IPS-11a (cell line): Measurements from ENCODE around the gene HDAC2.
A peak's percentile ranks its signal among the peaks of the same experiment; 100 is the strongest.
"Not testable (repeated sequence)": the region's sequence is repeated elsewhere in the genome, so short reads cannot be mapped to it uniquely, and the experiment has no call there.

Source experiments
- H3K4me3 ChIP-seq: one replicate; pipeline ENCODE4 v1.5.1; 2013; ENCODE audit warnings: low read depth, low read length, control low read depth

HDAC2 gene

DNA sequence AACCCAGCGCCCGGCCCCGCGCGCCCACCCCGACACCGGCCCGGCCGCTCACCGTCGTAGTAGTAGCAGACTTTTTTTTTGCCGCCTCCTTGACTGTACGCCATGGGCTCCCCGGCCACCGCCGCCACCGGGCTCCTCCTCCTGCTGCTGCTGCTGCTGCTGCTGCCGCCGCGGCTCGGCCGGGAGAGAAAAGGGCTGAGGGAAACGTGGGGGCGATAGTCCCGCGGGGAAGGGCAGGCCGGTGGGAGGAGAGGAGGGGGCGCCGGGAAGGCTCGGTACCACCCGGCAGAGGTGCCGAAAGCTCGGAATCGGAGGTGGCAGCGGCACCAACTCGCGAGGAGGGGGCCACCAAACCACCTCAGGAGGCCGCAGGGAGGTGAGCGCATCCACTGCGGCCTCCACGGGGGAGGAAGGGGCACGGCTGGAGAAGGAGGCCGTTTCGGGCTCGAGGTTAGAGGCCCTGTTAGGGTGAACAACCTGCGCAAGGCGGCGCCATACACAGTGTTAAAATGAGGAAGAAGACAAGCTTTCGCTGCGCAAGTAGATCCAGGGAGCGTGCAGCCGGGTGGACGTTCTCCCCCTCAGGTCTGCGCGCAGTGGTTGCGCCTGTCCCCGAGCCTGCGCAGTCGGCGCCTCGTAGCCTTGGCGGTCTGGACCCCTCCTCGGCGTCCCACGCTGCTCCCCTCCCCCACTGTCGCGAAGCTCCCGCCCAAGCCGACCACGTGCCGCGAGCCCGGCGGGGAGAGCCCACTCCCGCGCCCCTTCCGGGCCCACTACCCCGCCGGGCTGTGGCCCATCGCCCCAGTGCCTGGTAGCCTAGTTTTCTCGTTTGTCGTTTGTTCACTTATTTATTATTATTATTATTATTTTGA is at the start of gene HDAC2:
Gene HDAC2, minus strand, starts transcription at position 344 of the 872 bp plus-strand sequence. Its CDS starts 240 bp downstream, at position 104.
- peak within 1 kb of the TSS; percentile 73 for H3K4me3 ChIP-seq

DNA sequence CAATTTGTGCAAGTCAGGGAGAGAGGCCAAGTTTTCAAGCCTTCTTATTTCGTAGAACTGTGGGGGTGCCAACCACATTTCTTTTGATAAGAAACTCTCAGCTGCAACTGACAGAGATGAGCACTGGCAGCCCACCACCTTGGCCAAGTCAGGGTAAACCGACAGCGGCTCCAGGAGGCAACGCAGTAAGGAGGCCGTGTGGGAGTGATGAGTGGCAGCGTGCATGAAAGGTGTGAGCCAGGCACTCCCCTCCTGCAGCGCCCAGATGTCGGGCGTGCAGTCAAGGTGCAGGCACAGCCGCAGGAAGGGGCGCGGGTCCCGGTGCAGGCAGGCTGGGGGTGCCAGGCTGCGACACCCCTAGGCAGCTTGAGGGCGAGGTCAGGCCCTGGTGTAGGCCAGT is 49.2 kb upstream of the HDAC2 start:
- no peak overlapping the region for H3K4me3 ChIP-seq

DNA sequence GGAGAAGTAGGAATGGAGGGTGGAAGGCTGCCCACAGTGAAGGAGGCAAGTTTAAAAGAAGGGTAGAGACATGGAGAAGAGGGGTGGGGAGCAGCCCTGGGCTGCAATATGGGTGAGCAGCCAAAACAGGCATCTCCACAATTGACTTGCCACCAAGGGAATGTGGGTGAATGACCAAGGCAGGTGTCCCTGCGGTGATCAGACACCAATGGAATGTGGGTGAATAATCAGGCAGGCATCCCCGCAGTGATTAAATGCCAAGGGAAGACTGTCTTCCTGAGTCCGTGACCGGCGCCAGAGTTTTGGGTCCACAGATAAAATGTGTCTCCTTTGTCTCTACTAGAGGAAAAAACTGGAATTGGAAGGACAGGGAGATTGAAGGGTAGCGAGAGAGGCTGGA is 46.2 kb upstream of the HDAC2 start:
- H3K4me3 ChIP-seq, result not testable (repeated sequence)

DNA sequence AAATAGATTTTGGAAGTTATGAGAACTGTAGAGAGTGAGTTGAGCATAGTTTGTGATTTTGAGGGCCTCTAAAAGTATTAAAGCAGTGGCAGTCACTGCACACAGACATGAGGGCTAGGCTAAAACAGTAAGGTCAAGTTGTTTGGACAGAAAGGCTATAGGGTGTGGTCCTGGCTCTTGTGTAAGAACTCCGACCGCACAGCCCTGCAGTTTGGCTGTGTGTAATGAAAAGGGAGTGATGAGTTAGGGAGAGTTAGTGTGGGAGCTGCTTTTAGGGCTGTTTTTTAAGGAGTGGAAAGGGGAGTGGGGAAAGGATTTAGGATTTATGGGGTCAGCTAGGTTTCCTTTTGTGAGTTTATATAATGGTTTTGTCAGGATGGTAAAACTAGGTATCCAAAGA is 43.2 kb upstream of the HDAC2 start:
- not testable (repeated sequence) for H3K4me3 ChIP-seq

DNA sequence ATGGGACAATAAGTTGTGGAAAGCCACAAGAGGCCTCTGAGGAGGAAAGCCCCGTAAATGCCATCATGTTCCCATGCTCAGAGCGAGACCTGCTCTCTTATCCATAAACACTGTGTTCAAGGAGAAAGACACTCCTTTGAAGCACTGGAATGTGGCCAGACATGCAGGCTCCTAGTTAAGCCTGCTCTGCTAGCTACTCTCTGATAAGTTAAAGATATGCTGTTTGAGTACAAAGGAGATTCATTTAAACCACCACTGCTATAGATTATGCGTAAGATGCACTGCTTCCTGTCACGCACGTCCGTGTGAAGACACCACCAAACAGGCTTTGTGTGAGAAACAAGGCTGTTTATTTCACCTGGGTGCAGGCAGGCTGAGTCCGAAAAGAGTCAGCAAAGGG is 40.5 kb upstream of the HDAC2 start:
- not testable (repeated sequence) for H3K4me3 ChIP-seq

DNA sequence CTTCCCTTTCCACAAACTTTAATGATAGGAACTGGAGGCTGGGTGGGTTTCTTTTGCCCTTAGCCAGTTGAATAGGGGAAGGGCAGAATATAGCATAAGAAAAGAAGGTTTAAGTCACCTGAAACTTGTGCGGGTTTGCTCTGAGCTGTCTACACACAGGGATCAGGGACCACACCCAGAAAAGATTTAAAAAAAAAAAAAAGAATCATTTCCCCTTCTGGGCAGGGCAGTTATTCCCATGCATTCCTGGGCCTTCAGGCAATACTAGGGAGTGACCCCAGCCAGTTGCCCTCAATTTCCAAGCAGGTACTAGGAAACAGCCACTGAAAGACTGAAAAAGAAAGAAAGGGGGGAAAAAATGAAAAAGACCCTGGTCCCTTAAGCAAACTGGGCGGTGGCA is 39.6 kb upstream of the HDAC2 start:
- no peak overlapping the region for H3K4me3 ChIP-seq

DNA sequence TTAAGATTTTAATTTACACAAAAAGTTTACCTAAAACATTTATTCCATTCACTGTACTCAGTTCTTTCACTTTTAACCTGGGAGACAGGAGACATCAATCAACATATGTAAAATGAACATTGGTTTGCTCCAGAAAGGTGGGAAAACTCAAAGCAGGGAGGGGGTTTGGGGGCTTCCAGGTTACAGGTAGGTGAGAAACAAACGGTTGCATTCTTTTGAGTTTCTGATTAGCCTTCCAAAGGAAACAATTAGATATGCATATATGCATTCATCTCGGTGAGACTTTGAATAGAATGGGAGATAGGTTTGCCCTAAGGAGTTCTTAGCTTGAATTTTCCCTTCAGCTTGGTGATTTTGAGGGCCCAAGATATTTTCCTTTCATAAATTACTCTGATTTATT is 38.2 kb upstream of the HDAC2 start:
- H3K4me3 ChIP-seq, result no peak overlapping the region

DNA sequence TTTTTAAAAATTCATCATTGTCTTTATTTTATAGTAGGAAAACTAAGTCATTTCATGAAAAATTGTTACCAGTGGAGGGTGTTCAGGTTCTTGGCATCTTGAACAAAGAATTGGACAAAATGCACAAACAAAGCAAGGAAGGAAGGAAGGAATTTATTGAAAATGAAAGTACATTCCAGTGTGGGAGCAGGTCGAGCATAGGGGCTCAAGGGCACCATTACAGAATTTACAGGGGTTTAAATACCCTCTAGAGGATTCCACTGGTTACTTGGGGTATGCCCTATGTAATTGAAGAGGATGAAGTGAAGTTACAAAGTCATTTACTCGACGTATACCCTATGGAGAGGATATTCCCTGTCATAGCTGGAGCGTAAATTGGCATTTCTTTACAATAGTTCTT is 37.4 kb upstream of the HDAC2 start:
- no peak overlapping the region for H3K4me3 ChIP-seq

DNA sequence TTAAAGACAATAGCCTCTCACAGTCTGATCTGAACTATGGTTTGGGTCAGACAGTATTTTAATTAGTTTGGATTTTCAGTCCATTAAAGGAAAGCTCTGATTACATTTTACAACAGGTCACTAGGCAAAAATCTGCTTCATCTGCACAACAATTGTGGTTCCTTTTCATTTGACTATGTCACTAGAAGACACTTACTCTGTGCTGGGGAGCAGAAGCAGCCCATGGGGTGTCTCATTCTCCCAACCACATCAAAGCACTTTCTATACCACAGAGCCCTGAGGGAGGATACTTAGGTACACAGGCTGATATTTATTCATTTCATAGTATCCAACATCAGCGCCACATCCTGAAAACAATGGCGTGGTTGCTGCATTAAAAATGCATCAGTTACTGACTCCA is 36.6 kb upstream of the HDAC2 start:
- H3K4me3 ChIP-seq, result no peak overlapping the region

DNA sequence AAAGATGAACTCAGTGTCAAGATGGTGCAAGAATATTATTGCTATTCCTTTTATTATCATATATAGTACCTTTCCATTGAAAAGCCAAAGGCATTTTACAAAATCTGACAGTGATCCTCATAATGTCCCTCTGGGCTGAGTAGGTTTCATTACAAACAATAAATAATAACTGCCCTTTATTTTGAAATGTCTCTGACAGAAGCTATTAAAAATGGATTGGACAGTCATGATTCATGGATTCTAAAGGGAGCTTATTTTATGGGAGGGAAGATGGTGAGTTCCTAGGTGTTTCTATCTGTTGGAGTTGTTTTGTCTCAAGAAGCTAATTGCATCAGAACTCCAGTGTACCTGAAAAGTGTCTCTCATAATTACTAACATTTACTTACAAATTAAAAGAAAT is 30.4 kb upstream of the HDAC2 start:
- no peak overlapping the region for H3K4me3 ChIP-seq

DNA sequence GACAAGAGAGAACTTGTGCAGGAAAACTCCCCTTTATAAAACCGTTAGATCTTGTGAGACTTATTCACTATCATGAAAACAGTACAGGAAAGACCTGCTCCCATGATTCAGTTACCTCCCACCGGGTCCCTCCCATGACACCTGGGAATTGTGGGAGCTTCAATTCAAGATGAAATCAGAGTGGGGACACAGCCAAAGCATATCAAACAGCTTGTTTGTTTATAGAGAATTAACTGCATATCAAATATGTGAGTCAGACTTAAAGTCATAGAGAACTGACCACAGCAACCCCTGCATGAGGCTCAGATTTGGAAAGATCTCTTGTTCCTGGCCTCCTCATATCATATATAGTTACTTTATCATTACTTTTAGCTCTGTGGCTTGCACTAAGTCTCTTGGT is 29.1 kb upstream of the HDAC2 start:
- H3K4me3 ChIP-seq, result no peak overlapping the region

DNA sequence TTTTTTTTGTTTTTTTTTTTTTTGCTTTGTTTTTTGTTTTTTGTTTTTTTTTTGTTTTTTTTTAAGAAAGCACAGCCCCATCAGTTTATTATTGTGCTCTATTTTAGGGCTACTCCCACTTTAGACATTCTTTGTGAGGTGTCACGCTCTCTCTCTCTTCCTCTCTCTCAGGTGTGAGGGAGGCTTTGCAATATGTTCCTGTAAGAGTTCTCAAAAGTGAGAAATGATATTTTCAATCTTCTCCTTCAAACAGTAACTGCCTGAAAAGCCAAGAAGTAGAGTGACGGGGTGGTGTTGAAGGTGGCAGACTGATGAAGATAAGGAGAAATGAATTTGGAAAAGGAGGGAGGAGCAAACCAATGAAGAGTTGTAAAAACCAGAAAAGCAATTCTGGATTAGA is 28.3 kb upstream of the HDAC2 start:
- H3K4me3 ChIP-seq, result no peak overlapping the region

DNA sequence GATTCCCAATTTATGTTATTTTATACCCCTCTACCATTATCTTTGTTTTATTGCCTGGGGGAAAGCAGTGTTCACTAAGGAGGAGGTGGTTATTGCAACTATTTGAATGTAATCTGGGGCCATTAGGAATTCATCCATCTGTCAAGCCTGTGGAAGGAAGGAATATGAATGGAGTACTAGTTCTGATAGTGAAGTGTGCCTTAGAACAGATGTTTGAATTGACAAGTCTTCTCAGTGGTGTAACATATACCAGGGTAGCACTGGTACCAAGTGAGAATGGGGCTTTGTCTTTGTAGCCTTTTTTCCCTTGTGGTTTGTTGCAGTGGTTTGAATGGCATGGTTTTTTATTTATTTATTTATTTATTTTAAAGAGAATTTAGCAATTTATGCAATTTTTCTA is 27.9 kb upstream of the HDAC2 start:
- H3K4me3 ChIP-seq, result no peak overlapping the region

DNA sequence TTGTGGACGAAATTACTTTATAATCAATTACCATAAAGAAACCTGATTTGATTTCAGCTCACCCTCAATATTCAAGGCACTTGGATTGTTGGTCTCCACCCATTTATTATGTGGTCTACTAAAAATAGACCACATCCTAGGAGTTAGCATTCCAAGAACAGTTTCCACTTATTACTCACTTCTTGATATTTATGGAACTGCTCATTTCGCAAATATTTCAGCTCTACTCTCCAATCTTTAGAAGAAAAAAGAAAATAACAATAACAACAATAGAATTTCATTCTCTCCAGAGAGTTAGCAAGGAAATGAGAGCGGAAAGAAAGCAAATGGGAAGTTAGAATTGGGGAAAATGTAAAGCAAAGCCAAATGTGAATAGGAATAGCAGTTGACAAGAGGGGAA is 26.2 kb upstream of the HDAC2 start:
- no peak overlapping the region for H3K4me3 ChIP-seq

DNA sequence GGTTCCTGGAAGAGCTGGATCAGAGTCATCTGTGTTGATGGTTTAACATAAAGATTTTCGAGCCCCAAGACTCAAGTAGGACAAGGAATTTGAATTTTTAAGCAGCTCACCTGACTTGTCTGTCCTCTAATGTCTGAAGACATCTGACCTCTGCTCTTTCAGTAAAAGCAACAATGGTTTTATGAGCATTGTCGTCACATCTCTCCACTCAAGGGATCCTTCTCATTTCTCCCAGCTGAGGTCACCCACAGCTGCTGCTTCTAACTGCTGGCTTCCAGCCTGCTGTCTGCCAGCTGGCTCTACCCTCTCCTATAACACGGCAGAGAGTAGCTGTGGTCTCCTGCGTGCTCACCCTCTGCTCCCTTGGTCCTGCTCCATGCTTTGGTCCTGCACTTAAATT is 24.7 kb upstream of the HDAC2 start:
- H3K4me3 ChIP-seq, result no peak overlapping the region

DNA sequence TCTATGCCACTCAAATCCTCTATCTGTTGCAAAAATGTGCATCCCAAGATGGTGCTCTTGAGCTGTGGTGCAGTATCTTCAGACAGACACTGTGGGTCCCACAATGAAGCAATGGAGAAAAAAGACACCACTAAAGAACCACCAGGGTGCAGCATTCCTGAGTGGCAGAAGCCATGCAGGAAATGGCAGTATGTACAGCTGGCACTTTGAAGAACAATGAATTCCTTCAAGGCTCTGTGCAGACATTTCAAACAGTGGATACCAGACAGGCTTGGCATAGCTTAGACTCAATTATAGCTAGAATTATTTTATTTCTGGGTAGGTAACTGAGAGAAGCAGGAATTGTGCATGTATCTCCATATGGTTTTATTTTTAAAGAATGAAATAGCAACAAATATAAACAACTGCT is 24.0 kb upstream of the HDAC2 start:
- H3K4me3 ChIP-seq, result no peak overlapping the region

DNA sequence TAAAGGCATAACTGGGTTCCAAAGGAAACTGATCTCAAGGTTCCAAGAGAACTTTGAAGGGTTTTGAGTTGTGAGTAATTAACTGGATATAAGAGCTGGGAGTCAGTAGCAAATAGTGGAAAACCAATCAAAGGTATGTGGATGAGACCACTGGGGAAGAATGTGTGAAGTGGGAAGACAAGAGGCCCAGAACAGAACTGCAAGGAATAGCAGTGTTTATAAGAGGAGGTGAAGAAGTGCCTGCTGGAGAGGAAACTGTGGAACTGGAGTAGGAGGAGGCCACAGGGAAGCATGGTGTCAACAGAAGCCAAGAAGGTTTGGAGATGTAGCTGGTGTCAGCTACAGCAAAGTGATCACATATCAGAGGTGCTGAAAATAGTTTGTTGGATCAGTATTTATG is 18.7 kb upstream of the HDAC2 start:
- H3K4me3 ChIP-seq, result no peak overlapping the region

DNA sequence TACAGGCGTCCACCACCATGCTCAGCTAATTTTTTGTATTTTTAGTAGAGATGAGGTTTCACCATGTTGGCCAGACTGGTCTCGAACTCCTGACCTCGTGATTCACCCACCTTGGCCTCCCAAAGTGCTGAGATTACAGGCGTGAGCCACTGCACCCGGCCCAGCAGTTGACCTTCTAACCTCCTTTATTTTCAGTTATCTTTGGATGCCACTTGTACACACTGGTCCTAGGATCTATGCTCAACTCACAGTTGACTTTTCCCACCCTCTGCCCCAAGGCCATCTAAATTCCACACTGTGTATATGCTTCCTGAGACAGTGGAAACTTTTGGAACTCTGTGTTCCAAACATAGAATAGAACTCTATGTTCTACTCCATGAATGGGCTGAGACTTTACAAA is 11.7 kb upstream of the HDAC2 start:
- not testable (repeated sequence) for H3K4me3 ChIP-seq

DNA sequence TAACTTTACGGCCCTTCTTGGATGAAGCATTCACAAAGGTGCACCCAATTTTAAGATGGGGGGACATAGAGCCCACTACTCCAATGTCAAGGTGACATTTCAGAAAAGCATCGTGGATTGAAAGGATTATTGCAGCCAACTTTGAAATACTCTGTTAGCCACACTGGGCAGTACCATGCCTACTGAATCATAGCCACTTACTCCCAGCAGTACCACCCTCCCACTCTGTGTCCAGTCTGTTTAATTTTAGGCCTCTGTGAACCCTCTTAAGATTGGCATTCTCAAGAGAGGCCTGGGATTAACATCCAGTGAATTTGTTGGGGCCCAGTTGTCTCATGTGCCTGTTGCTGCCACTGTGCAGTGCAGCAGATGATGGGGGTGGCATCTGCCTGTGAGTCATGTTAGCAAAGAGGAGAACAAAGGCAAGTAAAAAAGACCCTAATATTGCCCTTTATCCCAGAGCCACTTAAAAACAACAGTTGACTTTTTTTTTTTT is 11.2 kb upstream of the HDAC2 start:
- no peak overlapping the region for H3K4me3 ChIP-seq

DNA sequence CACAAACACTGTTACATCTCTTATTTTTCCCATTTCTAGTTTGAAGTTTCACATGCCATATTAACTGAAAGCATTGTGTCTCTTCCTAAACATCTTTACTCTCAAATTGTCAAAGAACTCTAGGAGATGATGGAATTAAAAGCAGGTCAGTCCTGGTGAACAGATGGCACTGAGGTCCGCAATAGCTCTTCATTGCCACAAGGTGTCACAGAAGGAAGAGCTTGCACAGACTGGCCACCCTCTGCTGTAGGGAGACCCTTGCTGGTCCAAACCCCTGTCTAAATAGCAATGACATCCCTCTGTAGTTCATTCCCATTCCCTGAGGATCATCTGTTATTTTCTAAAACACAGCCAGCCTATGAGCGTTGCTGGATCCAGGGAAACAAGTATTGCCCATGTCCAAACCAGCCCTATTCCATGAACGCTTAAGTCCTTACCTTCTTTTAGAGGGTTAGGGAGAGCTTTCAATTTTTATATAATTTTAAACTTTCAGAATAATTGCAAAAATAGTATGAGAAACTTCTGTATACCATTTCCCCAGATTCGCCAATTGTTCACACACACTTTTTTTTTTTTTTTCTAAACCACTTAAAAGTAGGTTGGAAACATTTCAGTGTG is 10.1 kb upstream of the HDAC2 start:
- no peak overlapping the region for H3K4me3 ChIP-seq

DNA sequence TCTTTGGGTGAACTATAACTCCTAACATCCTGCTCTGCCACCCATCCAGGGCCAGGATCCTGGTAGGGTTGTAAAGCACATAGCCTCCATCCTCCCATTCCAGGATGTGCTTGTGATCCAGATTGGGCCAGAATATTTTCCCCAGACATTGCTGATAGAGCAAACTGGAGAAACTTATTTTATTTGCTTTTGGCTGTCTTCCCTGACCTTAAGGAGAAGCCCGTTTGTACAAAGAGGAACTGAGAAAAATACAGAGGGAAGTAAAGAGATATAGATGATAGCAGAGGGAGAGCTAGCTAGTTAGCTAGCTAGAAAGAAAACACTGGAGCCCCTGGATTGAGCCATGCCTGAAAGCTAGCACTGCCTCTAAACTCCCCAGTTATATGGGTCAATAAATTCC is 9.0 kb upstream of the HDAC2 start:
- no peak overlapping the region for H3K4me3 ChIP-seq

DNA sequence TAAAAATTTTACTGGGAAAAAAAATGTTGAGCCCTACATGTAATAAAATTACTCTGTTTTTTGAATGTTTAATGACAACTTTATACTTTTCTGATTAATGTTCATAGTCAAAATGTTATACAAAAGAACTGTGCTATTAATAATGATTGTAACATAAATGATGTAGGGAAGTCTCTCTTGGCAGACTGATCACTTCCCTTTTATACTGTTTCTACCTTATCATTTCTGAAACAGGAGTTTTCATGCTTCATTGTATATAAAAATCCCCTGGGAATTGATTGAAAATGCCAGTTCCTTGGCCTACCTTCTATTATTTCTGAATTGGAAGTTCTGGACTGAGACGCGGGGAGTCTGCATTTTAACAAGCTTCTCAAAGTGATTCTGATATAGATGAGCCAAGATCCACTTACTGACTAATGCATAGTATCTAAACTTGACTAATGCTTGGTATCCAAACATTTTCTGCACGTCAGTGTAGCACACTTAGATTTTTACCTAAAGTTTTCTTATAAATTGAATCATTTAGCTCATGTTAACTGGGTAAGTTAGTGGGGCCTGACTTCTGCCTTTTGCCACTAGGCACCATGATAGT is 7.2 kb upstream of the HDAC2 start:
- H3K4me3 ChIP-seq, result no peak overlapping the region
